Measurements from ENCODE around the gene RTEL1. TPM values are rescaled to one million over a fixed set of nuclear protein-coding genes. Genes with fewer than 3 reads are reported as not detected.
A peak's percentile ranks its signal among the peaks of the same experiment; 100 is the strongest.
"Not testable (repeated sequence)": the region's sequence is repeated elsewhere in the genome, so short reads cannot be mapped to it uniquely, and the experiment has no call there.

RTEL1 gene
- total and polyA plus RNA-seq, 2 experiments from 2014 or later: 14.8 to 14.9 TPM

DNA sequence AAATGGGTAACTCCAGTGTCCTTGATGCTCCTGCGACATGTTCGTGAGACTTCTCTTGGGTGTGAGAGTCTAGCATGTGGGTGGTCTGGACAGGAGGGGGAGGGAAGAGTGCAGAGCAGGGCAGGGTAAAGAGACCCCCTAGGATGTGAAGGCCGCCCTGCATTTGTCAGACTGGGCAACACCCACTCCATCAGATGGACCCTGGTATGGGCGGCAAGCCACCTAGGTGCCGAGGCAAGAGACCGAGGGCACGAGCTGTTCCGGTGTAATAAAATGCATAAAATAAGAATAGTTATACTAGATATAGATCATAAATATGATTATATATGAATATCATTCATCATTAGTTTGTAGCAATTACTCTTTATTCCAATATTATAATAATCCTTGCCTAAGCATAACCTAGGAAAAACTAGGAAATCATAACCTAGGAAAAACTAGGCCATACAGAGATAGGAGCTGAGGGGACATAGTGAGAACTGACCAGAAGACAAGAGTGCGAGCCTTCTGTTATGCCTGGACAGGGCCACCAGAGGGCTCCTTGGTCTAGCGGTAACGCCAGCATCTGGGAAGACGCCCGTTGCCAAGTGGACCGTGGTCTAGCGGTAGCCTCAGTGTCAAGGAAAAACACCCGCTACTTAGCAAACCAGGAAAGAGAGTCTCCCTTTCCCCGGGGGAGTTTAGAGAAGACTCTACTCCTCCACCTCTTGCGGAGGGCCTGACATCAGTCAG, 44.1 kb upstream of the RTEL1 start:
- not testable (repeated sequence) for H3K27me3 ChIP-seq; H3K9me3 ChIP-seq (ENCODE audit: low read depth); H3K4me3 ChIP-seq; H3K4me1 ChIP-seq (ENCODE audit: low read depth); H3K36me3 ChIP-seq; DNase-seq (ENCODE audit: low read depth in 1 of 2, low spot score in 1 of 2); H3K27ac ChIP-seq
- TF ChIP-seq, protein P1, sequence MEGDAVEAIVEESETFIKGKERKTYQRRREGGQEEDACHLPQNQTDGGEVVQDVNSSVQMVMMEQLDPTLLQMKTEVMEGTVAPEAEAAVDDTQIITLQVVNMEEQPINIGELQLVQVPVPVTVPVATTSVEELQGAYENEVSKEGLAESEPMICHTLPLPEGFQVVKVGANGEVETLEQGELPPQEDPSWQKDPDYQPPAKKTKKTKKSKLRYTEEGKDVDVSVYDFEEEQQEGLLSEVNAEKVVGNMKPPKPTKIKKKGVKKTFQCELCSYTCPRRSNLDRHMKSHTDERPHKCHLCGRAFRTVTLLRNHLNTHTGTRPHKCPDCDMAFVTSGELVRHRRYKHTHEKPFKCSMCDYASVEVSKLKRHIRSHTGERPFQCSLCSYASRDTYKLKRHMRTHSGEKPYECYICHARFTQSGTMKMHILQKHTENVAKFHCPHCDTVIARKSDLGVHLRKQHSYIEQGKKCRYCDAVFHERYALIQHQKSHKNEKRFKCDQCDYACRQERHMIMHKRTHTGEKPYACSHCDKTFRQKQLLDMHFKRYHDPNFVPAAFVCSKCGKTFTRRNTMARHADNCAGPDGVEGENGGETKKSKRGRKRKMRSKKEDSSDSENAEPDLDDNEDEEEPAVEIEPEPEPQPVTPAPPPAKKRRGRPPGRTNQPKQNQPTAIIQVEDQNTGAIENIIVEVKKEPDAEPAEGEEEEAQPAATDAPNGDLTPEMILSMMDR (IDR thresholded peaks at IDR 0.05; ENCODE audit: low read depth, low read length): peak; percentile 35

DNA sequence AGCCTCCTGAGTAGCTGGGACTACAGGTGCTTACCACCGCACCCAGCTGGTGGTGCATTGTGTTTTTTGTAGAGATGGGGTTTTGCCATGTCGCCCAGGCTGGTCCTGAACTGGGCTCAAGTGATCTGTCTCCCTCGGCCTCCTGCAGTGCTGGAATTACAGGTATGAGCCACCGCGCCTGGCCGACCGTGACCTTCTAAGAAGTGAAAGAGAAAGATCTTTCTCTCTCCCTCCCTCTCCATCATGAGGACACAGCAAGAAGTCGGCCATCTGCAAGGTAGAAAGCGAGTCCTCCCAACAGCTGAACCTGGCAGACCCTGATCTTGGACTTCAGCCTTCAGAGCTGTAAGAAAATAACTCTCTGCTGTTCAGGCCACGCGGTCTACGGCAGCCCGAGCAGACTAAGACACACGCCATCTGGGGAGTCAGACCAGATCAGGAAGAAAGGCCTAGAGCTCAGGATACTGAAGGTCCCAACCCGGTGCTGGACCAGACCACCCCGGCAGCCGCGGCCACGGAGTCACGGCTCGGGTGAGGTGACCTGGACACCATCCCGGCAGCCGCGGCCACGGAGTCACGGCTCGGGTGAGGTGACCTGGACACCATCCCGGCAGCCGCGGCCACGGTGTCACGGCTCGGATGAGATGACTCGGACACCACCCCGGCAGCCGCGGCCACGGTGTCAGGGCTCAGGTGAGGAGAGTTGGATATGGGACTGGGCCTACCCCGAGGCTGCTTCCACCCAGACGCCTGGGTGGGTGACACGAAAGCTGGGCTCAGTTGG, 40.8 kb upstream of the RTEL1 start:
- Histone ChIP-seq H3K27ac (no peak overlapping the region), H3K36me3 (no peaks in the 10 kb centered on the region), H3K9me3 (ENCODE audit: low read depth) (no peaks in the 10 kb centered on the region), H3K27me3 (no peaks in the 10 kb centered on the region), H3K4me1 (ENCODE audit: low read depth) (no peaks in the 10 kb centered on the region), H3K4me3 (no peak overlapping the region)
- DNase-seq (ENCODE audit: low read depth in 1 of 2, low spot score in 1 of 2): no peak
- TF ChIP-seq, protein P1 (IDR thresholded peaks at IDR 0.05; ENCODE audit: low read depth, low read length): no peak

DNA sequence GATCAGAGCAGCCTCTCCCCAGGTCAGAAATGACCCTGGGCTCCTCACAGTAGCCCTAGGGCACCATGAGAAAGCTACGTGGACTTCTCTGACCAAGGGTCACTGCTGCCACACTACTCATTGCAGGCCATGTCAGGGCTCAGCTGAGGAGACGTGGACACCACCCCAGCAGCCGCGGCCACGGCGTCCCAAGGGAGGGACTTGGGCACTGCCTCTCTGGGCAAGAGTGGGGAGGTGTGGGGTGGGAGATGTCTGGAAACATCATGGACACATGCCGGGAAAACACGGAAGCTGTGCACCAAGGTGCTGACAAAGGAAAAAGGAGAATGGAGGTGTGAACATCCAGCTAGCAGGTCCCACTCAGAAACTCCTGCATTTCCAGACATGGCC, 40.2 kb upstream of the RTEL1 start:
- H3K4me3 ChIP-seq: no peak overlapping the region
- H3K36me3 ChIP-seq: no peaks in the 10 kb centered on the region
- TF ChIP-seq, protein P1 (IDR thresholded peaks at IDR 0.05; ENCODE audit: low read depth, low read length): no peak
- no peak overlapping the region for H3K27ac ChIP-seq
- no peaks in the 10 kb centered on the region for H3K4me1 ChIP-seq (ENCODE audit: low read depth)
- H3K9me3 ChIP-seq (ENCODE audit: low read depth): no peaks in the 10 kb centered on the region
- no peaks in the 10 kb centered on the region for H3K27me3 ChIP-seq
- DNase-seq (ENCODE audit: low read depth in 1 of 2, low spot score in 1 of 2): no peak

DNA sequence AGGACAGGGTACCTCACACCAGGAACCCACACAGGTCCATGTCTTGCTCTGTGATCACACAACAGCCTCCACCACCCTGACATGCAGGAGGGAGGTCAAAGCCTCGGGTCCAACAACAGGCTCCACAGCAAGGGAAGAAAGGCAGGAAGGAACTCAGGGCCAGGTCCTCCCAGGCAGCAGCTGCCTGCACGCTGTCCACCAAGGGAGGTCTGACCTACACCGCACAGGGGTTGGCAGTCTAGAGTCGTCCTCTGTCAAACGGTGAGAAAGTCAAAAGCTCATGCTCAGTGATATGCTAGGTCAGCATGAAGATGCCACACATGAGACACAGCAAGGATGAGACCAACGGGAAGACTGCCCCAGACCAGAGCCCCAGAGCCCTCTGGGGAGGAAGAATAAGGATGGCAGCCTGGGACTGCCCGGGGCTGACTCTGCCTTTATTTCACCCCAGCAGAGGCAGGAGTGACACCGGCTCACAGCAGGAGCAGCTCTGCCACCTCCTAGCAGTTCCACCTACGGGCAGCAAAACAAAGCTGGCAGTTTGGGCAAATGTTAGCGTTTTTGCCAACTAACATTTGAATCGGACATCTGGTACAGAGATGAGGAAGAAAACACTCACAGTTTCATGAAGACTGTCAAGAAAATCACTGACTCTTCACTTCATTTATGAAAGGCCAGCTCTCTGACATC, 39.7 kb upstream of the RTEL1 start:
- H3K4me3 ChIP-seq: no peak overlapping the region
- TF ChIP-seq, protein P1 (IDR thresholded peaks at IDR 0.05; ENCODE audit: low read depth, low read length): no peak
- no peaks in the 10 kb centered on the region for H3K9me3 ChIP-seq (ENCODE audit: low read depth)
- no peaks in the 10 kb centered on the region for H3K4me1 ChIP-seq (ENCODE audit: low read depth)
- no peak for DNase-seq (ENCODE audit: low read depth in 1 of 2, low spot score in 1 of 2)
- no peaks in the 10 kb centered on the region for H3K27me3 ChIP-seq
- no peaks in the 10 kb centered on the region for H3K36me3 ChIP-seq
- H3K27ac ChIP-seq: no peak overlapping the region

DNA sequence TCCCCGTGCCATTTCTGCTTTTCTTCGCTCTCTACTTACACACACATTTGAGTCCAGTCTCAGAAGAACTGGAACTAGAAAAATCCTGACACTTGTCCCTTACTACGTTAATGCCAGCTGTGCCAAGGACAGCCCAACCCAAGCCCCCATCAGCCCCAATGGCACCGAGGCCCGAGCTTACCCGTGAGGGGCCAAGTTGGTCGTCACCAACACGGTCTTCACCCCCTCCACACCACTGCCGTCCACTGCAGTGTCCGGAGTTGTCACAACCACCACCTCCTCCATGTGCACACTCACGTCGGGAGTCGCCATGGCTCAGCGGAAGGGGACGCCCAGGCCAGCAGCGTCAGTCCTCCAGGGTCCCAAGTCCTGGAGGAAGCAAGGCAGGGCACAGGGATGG, 39.0 kb upstream of the RTEL1 start:
- H3K4me3 ChIP-seq: no peak overlapping the region
- no peaks in the 10 kb centered on the region for H3K4me1 ChIP-seq (ENCODE audit: low read depth)
- no peak for DNase-seq (ENCODE audit: low read depth in 1 of 2, low spot score in 1 of 2)
- TF ChIP-seq, protein P1 (IDR thresholded peaks at IDR 0.05; ENCODE audit: low read depth, low read length): no peak
- H3K27ac ChIP-seq: no peak overlapping the region
- H3K27me3 ChIP-seq: no peaks in the 10 kb centered on the region
- no peaks in the 10 kb centered on the region for H3K36me3 ChIP-seq
- no peaks in the 10 kb centered on the region for H3K9me3 ChIP-seq (ENCODE audit: low read depth)
